ENCODE results near the gene CDNF.

The CDNF gene

GRCh38 chr10:14784459-14785055 is 53.3 kb downstream of the CDNF start:
- DNase-seq: no peak

GRCh38 chr10:14782691-14783363 is 55.0 kb downstream of the CDNF start:
- no peak for DNase-seq

GRCh38 chr10:14781763-14782162 is 56.1 kb downstream of the CDNF start:
- DNase-seq: no peak

- no peak for DNase-seq
Measured at GRCh38 chr10:14779001-14779651, 58.7 kb downstream of the CDNF start.

- DNase-seq: no peak
Measured at GRCh38 chr10:14776546-14776945, 61.3 kb downstream of the CDNF start.

GRCh38 chr10:14775656-14776055 is 62.2 kb downstream of the CDNF start:
- DNase-seq: no peak

- no peak for DNase-seq
Measured at GRCh38 chr10:14774797-14775196, 63.0 kb downstream of the CDNF start, which contains the start of gene FAM107B. Gene FAM107B, minus strand, starts transcription at chr10:14774897. Its CDS starts 234 bp downstream, at chr10:14774663.

- DNase-seq: no peak
Measured at GRCh38 chr10:14774214-14774580, 63.6 kb downstream of the CDNF start.

GRCh38 chr10:14773551-14774213 is 64.2 kb downstream of the CDNF start:
- no peak for DNase-seq

- DNase-seq: no peak
Measured at GRCh38 chr10:14772399-14772798, 65.4 kb downstream of the CDNF start.

GRCh38 chr10:14770927-14771326 is 66.9 kb downstream of the CDNF start:
- no peak for DNase-seq

Measured in CD4-positive, alpha-beta T cell treated with Interferon alpha-2 for 1 hour (primary cell).